ENCODE measurements around the gene SUPV3L1.
A peak's percentile ranks its signal among the peaks of the same experiment; 100 is the strongest.
"Not testable (repeated sequence)": the region's sequence is repeated elsewhere in the genome, so short reads cannot be mapped to it uniquely, and the experiment has no call there.

Gene SUPV3L1

GRCh38 chr10:69179743-69180524 lies at the start of gene SUPV3L1:
Gene SUPV3L1 (plus strand): TSS chr10:69180234. CDS start chr10:69180292, 58 bp downstream.
- Histone ChIP-seq H3K4me3 (peak within 1 kb of the TSS; percentile 94), H3K27ac (peak within 1 kb of the TSS; percentile 82 to 93)
- DNase-seq (ENCODE audit: low spot score): peak; percentile 91
- no peak for TF ChIP-seq CTCF (IDR thresholded peaks at IDR 0.05)

- TF ChIP-seq CTCF (IDR thresholded peaks at IDR 0.05): no peak
- Histone ChIP-seq H3K27ac (no peak overlapping the region), H3K4me3 (no peak overlapping the region)
- no peak for DNase-seq (ENCODE audit: low spot score)
These were observed 49.8 kb upstream of the SUPV3L1 start for GRCh38 chr10:69130251-69130650.

- Histone ChIP-seq H3K4me3 (no peak overlapping the region), H3K27ac (no peak overlapping the region)
- no peak for TF ChIP-seq CTCF (IDR thresholded peaks at IDR 0.05)
- DNase-seq (ENCODE audit: low spot score): no peak
These were observed 40.1 kb upstream of the SUPV3L1 start for GRCh38 chr10:69139961-69140360.

- H3K27ac ChIP-seq: no peak overlapping the region
- no peak for TF ChIP-seq CTCF (IDR thresholded peaks at IDR 0.05)
- DNase-seq (ENCODE audit: low spot score): no peak
- no peak overlapping the region for H3K4me3 ChIP-seq
These were observed 38.7 kb upstream of the SUPV3L1 start for GRCh38 chr10:69141304-69141703.

GRCh38 chr10:69142074-69142473 lies 38.0 kb upstream of the SUPV3L1 start:
- H3K4me3 ChIP-seq; DNase-seq (ENCODE audit: low spot score); H3K27ac ChIP-seq: not testable (repeated sequence)

GRCh38 chr10:69142983-69143382 lies 37.1 kb upstream of the SUPV3L1 start:
- Histone ChIP-seq H3K4me3 (no peak overlapping the region), H3K27ac (no peak overlapping the region)
- TF ChIP-seq CTCF (IDR thresholded peaks at IDR 0.05): no peak
- DNase-seq (ENCODE audit: low spot score): no peak

GRCh38 chr10:69145329-69145728 lies 34.7 kb upstream of the SUPV3L1 start:
- no peak overlapping the region for H3K4me3 ChIP-seq
- no peak for TF ChIP-seq CTCF (IDR thresholded peaks at IDR 0.05)
- no peak for DNase-seq (ENCODE audit: low spot score)
- H3K27ac ChIP-seq: no peak overlapping the region

Measured in coronary artery (tissue), 2 donors.